ENCODE measurements around the gene TNFRSF21.

TNFRSF21 gene

GRCh38 chr6:47252633-47253032 lies 57.1 kb downstream of the TNFRSF21 start:
- no peak for FAIRE-seq

GRCh38 chr6:47251396-47251795 lies 58.3 kb downstream of the TNFRSF21 start:
- DNase-seq (ENCODE audit: low spot score) = no peak
- FAIRE-seq = no peak

More at GRCh38 chr6:47252633-47253032, 57.1 kb downstream of the TNFRSF21 start:
- DNase-seq (ENCODE audit: low spot score) = no peak

- no peak for FAIRE-seq
- DNase-seq (ENCODE audit: low spot score) = no peak
These were observed 59.4 kb downstream of the TNFRSF21 start for GRCh38 chr6:47250302-47250701.

- DNase-seq (ENCODE audit: low spot score) (no peak), FAIRE-seq (no peak)
These were observed 61.3 kb downstream of the TNFRSF21 start for GRCh38 chr6:47248446-47248845.

- FAIRE-seq = no peak
- DNase-seq (ENCODE audit: low spot score) = no peak
These were observed 62.4 kb downstream of the TNFRSF21 start for GRCh38 chr6:47247227-47247797.

- DNase-seq (ENCODE audit: low spot score) = no peak
- no peak for FAIRE-seq
These were observed 63.2 kb downstream of the TNFRSF21 start for GRCh38 chr6:47246551-47246950.

GRCh38 chr6:47245745-47246371 lies 63.8 kb downstream of the TNFRSF21 start:
- FAIRE-seq (no peak), DNase-seq (ENCODE audit: low spot score) (no peak)

- FAIRE-seq (peak; percentile 77), DNase-seq (ENCODE audit: low spot score) (peak; percentile 79)
These were observed 67.0 kb downstream of the TNFRSF21 start for GRCh38 chr6:47242483-47243386.

GRCh38 chr6:47241742-47242482 lies 67.8 kb downstream of the TNFRSF21 start:
- no peak for FAIRE-seq
- DNase-seq (ENCODE audit: low spot score) = no peak

- FAIRE-seq = no peak
These were observed 69.3 kb downstream of the TNFRSF21 start for GRCh38 chr6:47240277-47240890.

GRCh38 chr6:47239546-47239945 lies 70.2 kb downstream of the TNFRSF21 start:
- FAIRE-seq = no peak
- DNase-seq (ENCODE audit: low spot score) = no peak

More at GRCh38 chr6:47240277-47240890, 69.3 kb downstream of the TNFRSF21 start:
- no peak for DNase-seq (ENCODE audit: low spot score)

- no peak for FAIRE-seq
These were observed 71.2 kb downstream of the TNFRSF21 start for GRCh38 chr6:47238456-47238995.

GRCh38 chr6:47237196-47237595 lies 72.5 kb downstream of the TNFRSF21 start:
- DNase-seq (ENCODE audit: low spot score) (no peak), FAIRE-seq (no peak)

More at GRCh38 chr6:47238456-47238995, 71.2 kb downstream of the TNFRSF21 start:
- DNase-seq (ENCODE audit: low spot score) = no peak

GRCh38 chr6:47235964-47236760 lies 73.5 kb downstream of the TNFRSF21 start:
- no peak for FAIRE-seq
- DNase-seq (ENCODE audit: low spot score) = no peak

GRCh38 chr6:47235421-47235820 lies 74.3 kb downstream of the TNFRSF21 start:
- DNase-seq (ENCODE audit: low spot score) = no peak
- no peak for FAIRE-seq

- DNase-seq (ENCODE audit: low spot score) (no peak), FAIRE-seq (no peak)
These were observed 75.3 kb downstream of the TNFRSF21 start for GRCh38 chr6:47234266-47234933.

- FAIRE-seq = no peak
- DNase-seq (ENCODE audit: low spot score) = no peak
These were observed 78.6 kb downstream of the TNFRSF21 start for GRCh38 chr6:47231151-47231550.

GRCh38 chr6:47230579-47230978 lies 79.1 kb downstream of the TNFRSF21 start:
- FAIRE-seq (no peak), DNase-seq (ENCODE audit: low spot score) (no peak)

GRCh38 chr6:47229255-47229654 lies 80.5 kb downstream of the TNFRSF21 start:
- no peak for DNase-seq (ENCODE audit: low spot score)
- no peak for FAIRE-seq

All from RCC 7860 (cell line).